HG03432 (cell line): ENCODE measurements around the gene FBXW7.

ENCODE experiments used
- ATAC-seq: cut with Tn5 transposase; IDR thresholded peaks from one replicate; pipeline ENCODE4 v1.9.1; 2021; ENCODE audit warnings: mild to moderate bottlenecking, moderate library complexity; ENCODE audit not compliant: unreplicated experiment

Gene FBXW7

GRCh38 chr4:152342293-152342692 lies 193.6 kb downstream of the FBXW7 start:
- ATAC-seq: no peak

GRCh38 chr4:152340818-152341217 lies 195.1 kb downstream of the FBXW7 start:
- ATAC-seq: no peak

GRCh38 chr4:152339576-152339975 lies 196.3 kb downstream of the FBXW7 start:
- no peak for ATAC-seq

DNA sequence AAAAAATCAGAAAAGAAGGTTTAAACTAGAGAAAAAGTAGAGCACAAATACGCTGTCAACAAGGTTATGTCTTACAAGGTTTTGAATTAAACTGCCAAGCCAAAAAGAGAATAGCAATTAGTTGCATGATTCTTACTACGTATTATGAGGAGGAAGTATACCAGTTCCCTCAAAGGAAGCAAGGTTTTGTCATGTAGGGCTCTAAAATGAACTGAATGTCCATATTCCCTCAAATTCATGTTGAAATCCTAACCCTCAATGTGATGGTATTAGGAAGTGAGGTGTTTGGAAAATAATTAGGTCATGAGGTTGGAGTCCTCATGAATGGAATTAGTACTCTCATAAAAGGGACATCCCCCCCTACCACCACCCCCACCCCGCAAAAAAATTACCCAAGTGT lies 201.0 kb downstream of the FBXW7 start:
- ATAC-seq: no peak

GRCh38 chr4:152331042-152331441 lies 204.8 kb downstream of the FBXW7 start:
- ATAC-seq: no peak

DNA sequence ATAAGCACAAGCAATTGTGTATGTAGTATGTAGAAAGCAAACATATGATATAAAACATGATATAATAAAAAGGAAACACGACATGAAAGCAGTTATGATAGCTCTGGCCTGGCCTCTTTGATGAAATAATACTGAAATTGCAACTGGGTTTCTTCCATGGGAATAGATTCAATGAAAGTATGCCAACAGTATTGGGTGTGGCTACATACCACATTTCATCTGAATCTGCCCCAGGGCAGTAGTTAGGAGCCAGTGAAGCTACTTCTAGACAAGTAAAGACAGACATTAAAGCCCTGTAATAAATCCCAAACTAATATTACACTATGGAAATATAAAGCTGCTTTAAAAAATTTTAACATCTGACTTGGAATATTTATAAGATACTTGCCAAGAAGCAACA lies 207.3 kb downstream of the FBXW7 start:
- ATAC-seq: no peak

GRCh38 chr4:152327606-152328453 lies 208.1 kb downstream of the FBXW7 start:
- ATAC-seq: no peak

GRCh38 chr4:152325831-152326230 lies 210.1 kb downstream of the FBXW7 start:
- no peak for ATAC-seq

- ATAC-seq: no peak
Observed at GRCh38 chr4:152323221-152323620, 212.7 kb downstream of the FBXW7 start.

DNA sequence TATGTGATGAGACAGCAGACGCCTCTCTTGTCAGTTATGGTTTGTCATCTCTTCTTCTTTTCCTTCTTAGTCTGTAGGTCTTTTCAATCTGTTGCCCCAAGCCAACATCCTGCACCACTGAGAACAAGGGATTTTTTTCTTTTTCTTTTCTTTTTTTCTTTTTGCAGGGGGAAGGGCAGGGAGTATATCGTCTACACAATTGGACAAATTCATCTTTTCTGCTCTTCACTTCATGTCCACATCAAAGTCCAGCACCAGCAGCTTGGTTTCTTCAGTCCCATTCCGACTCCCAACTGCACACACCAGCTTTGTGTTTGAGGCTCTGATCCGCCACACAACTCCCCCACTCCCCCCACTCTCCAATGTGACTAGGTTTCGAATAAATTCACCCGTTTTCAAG lies 213.2 kb downstream of the FBXW7 start:
- no peak for ATAC-seq

DNA sequence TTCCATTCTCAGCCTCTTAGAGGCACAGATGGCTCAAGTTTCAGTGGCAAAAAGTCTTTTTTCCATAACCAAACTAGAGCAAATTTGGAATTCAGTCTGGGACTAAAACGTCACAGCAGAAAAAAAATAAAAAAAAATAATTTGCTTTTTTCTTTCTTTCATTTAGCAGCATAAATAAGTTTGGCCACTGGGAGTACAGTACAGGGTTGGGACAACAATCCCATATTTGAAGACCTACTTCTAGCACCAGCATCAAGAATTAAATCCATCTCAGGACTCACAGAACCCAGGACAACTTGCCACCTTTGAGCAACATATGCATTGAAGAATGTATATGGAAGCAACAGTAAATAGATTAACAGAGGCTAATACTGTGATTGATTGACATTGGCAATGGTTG lies 214.0 kb downstream of the FBXW7 start:
- no peak for ATAC-seq

DNA sequence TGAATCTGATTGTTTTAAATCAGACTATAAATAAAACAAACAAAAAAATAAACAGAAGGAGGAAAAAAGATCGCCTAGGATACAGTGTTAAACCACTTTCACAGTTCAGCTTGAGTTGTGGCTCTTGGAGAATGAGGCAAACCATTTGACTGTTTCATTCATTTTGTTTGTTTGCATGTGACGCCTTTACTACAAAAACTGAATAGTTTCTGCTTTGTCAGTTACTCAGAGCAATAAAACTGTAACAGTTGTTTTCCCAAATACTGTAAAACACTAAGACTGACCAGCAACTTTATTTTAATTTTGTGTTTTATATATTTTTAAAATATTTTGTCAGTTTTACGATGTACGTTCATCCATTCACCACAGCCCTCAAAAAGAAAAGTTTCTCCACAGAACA lies 214.5 kb downstream of the FBXW7 start:
- ATAC-seq: no peak

- no peak for ATAC-seq
Observed at GRCh38 chr4:152316969-152317368, 218.9 kb downstream of the FBXW7 start.

DNA sequence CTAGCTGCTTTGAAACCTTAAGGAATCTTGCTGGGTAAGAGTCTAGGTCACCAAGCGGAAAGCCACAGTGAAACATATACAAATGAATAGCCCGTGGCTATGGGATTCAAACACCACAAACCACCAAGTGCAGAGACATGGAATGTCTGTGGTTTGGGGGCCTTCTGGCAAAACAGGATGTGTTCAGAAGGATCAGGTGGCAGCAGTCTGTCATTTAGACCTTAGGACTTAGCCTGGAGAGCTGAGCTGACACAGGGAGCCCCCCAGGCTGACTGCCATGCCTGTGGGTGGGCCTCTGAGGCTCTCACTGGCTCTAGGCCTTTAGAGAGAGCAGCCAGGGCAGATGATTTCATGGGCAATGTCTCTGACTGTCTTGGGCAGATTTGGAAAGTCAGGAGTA lies 225.6 kb downstream of the FBXW7 start:
- peak; percentile 37 for ATAC-seq

- no peak for ATAC-seq
Observed at GRCh38 chr4:152309418-152309817, 226.5 kb downstream of the FBXW7 start.

DNA sequence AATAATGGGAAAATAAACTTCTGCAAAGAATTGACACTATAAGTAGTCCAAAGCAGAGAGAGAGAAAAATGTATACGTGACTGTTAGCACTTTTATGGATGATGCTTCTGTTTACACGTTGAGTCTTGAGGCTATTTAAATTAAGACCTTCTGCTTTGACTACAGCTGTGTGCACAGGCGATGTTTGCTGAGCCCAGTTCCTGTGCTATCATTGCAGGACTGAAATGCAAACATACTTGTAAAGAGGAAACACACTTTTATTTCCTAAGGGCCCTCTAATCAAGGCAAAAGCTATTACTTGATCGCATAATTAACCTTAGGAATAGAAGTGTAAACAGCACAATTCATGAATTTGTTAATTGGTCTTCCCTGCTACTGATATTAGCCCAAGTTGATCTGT lies 226.9 kb downstream of the FBXW7 start:
- ATAC-seq: no peak

- no peak for ATAC-seq
Observed at GRCh38 chr4:152307669-152308068, 228.2 kb downstream of the FBXW7 start.

DNA sequence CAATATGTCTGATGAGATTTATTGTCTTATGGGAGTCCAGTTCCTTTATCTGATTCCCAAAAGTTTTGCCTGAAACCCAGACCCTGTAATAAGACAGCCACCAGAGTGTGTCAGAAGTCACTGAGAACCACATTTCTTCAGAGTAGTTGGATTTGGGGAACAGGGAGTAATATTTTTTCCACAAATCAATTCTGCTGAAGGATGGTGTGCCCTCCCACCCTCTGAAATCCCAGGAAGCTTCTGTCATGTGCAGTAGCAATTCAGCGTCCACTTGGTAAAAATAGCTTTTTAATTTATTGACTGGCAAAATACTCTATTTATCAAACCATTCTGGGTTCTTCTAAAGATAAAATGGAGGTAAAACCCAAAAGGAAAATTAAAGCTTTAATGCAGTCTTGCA lies 229.4 kb downstream of the FBXW7 start:
- no peak for ATAC-seq

- peak; percentile 94 for ATAC-seq
Observed at GRCh38 chr4:152304220-152304619, 231.7 kb downstream of the FBXW7 start.

DNA sequence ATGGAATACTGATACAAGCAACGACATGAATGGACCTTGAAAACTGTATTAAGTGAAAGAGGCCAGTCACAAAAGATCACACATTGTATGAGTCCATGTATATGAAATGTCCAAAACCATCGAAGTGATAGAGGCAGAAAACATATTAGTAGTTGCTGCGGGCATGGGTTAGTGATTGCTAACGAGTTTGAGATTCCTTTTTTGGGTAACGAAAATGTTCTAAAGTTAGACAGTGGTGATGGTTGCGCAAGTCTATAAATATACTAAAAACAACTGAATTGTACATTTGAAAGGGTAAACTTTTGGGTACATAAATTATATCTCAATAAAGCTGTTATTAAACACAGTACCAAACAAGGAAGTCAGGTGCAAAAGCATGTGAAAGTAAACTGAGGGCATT lies 234.5 kb downstream of the FBXW7 start:
- no peak for ATAC-seq

GRCh38 chr4:152299553-152299952 lies 236.3 kb downstream of the FBXW7 start:
- no peak for ATAC-seq

- no peak for ATAC-seq
Observed at GRCh38 chr4:152296386-152296785, 239.5 kb downstream of the FBXW7 start.

DNA sequence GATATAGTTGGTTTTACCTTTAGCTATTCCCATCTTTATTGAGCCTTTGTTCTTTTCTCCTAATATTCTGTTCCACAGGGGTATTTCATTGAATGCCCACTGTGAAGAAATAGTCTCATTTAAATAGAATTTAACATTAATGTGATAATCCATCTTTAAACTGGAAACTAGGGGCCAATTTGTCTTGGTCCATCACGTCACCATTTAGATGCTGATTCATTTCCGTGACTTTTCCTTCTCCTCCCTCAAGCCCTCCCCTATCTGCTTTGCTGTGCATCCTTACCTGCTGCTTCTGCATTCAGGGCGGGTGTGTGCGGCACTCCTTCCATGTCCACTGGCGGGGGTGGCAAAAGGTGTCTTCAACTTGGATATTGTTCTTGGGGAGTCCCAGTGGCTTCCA lies 241.1 kb downstream of the FBXW7 start:
- ATAC-seq: no peak
